IMR-90 (cell line): ENCODE results near the gene SSR3. TPM values are rescaled to one million over a fixed set of nuclear protein-coding genes. Genes with fewer than 3 reads are reported as not detected.

Experiments
- ATAC-seq: fragments of 200-7000 bp; cut with Tn5 transposase; 2 replicates; pipeline ENCODE4 v1.9.1; 2020; ENCODE audit warnings: low read depth, mild to moderate bottlenecking, moderate library complexity
- BruUV-seq: library from RNA; stranded (reverse); fragments of 400-500 nt; replicated peaks from 2 replicates; lab custom pipeline; 2021; lab: Mats Ljungman, UMichigan
- CTCF ChIA-PET: fragments of 300-600 bp; formaldehyde crosslinking; extraction: SDS; loops from one replicate; lab custom pipeline; 2021; ENCODE audit warnings: antibody characterized with exemption; lab: Yijun Ruan, JAX
- POLR2A ChIA-PET: fragments of 300-600 bp; sonication (Branson Sonifier 250); formaldehyde crosslinking; loops from one replicate; lab custom pipeline; 2022; ENCODE audit warnings: antibody characterized with exemption; ENCODE audit not compliant: unreplicated experiment; lab: Charles Lee
- DNase-seq: peaks from one replicate; pipeline ENCODE4 v3.0.0; 2013
- H2AFZ ChIP-seq: replicated peaks from 2 replicates; pipeline ENCODE3; 2013; ENCODE audit warnings: low read length, mild to moderate bottlenecking; ENCODE audit not compliant: poor library complexity
- H2AK5ac ChIP-seq: 2 replicates; pipeline ENCODE4 v1.6.1; 2013; ENCODE audit warnings: low read depth, low read length, inconsistent platforms
- H2AK9ac ChIP-seq: replicated peaks from 2 replicates; pipeline ENCODE3; 2013; ENCODE audit warnings: mild to moderate bottlenecking, low read depth, low read length, moderate library complexity; ENCODE audit not compliant: poor library complexity
- H2BK120ac ChIP-seq: 2 replicates; pipeline ENCODE4 v1.6.1; 2013; ENCODE audit warnings: low read depth, low read length, inconsistent platforms
- H2BK15ac ChIP-seq: 3 replicates; pipeline ENCODE4 v1.6.1; 2013; ENCODE audit warnings: low read depth, low read length, inconsistent platforms
- H2BK20ac ChIP-seq: 2 replicates; pipeline ENCODE4 v1.6.1; 2013; ENCODE audit warnings: low read depth, mild to moderate bottlenecking, inconsistent platforms, low read length, moderate library complexity
- H2BK5ac ChIP-seq: 2 replicates; pipeline ENCODE4 v1.6.1; 2013; ENCODE audit warnings: mild to moderate bottlenecking, low read depth, low read length, inconsistent platforms; ENCODE audit not compliant: poor library complexity, severe bottlenecking
- H3K14ac ChIP-seq: replicated peaks from 2 replicates; pipeline ENCODE4 v1.6.1; 2013; ENCODE audit warnings: low read depth, low read length, inconsistent platforms
- H3K18ac ChIP-seq: 2 replicates; pipeline ENCODE4 v1.6.1; 2013; ENCODE audit warnings: low read depth, low read length, control low read depth
- H3K23ac ChIP-seq: 2 replicates; pipeline ENCODE4 v1.6.1; 2013; ENCODE audit warnings: low read depth, low read length, inconsistent platforms
- H3K27ac ChIP-seq: 2 replicates; pipeline ENCODE4 v1.5.1; 2013; ENCODE audit warnings: mild to moderate bottlenecking, control low read depth, low read length; ENCODE audit not compliant: insufficient read depth
- H3K27me3 ChIP-seq: 2 replicates; pipeline ENCODE4 v1.6.1; 2013; ENCODE audit warnings: low read length; ENCODE audit not compliant: control insufficient read depth, insufficient read depth
- H3K36me3 ChIP-seq: 2 replicates; pipeline ENCODE4 v1.6.1; 2013; ENCODE audit warnings: low read length, mixed read lengths; ENCODE audit not compliant: control insufficient read depth, insufficient read depth
- H3K4ac ChIP-seq: 2 replicates; pipeline ENCODE4 v1.6.1; 2013; ENCODE audit warnings: low read depth, low read length, inconsistent platforms
- H3K4me1 ChIP-seq: 2 replicates; pipeline ENCODE4 v1.6.1; 2013; ENCODE audit warnings: low read length, mixed read lengths; ENCODE audit not compliant: control insufficient read depth, insufficient read depth
- H3K4me2 ChIP-seq: 2 replicates; pipeline ENCODE4 v1.6.1; 2013; ENCODE audit warnings: low read depth, mild to moderate bottlenecking, control low read depth, low read length, moderate library complexity
- H3K4me3 ChIP-seq: 2 replicates; pipeline ENCODE4 v1.5.1; 2013; ENCODE audit warnings: low read depth, mild to moderate bottlenecking, control low read depth, low read length, moderate library complexity; ENCODE audit not compliant: insufficient read depth
- H3K56ac ChIP-seq: 2 replicates; pipeline ENCODE4 v1.6.1; 2013; ENCODE audit warnings: low read length, inconsistent platforms; ENCODE audit not compliant: insufficient read depth; ENCODE audit errors: extremely low read depth
- H3K79me1 ChIP-seq, 2 experiments: 2 replicates each; pipeline ENCODE4 v1.6.1; 2013; ENCODE audit warnings: low read length in 2 of 2, inconsistent platforms in 1 of 2, low read depth in 1 of 2
- H3K9ac ChIP-seq: 2 replicates; pipeline ENCODE4 v1.6.1; 2013; ENCODE audit warnings: low read depth, low read length, control low read depth
- H3K9me1 ChIP-seq: 2 replicates; pipeline ENCODE4 v1.6.1; 2013; ENCODE audit warnings: low read length, inconsistent platforms; ENCODE audit not compliant: insufficient read depth
- H3K9me3 ChIP-seq: 2 replicates; pipeline ENCODE4 v1.6.1; 2013; ENCODE audit warnings: low read length; ENCODE audit not compliant: control insufficient read depth, insufficient read depth
- H4K20me1 ChIP-seq: 2 replicates; pipeline ENCODE4 v1.6.1; 2013; ENCODE audit warnings: low read length, inconsistent platforms; ENCODE audit not compliant: insufficient read depth
- H4K5ac ChIP-seq: 2 replicates; pipeline ENCODE4 v1.6.1; 2013; ENCODE audit warnings: mild to moderate bottlenecking, low read depth, low read length, control low read depth
- H4K8ac ChIP-seq, 2 experiments: 2 replicates each; pipeline ENCODE4 v1.6.1; 2013; ENCODE audit warnings: low read depth in 2 of 2, low read length in 2 of 2, control low read depth in 1 of 2, inconsistent platforms in 1 of 2
- H4K91ac ChIP-seq: 2 replicates; pipeline ENCODE4 v1.6.1; 2013; ENCODE audit warnings: low read depth, low read length, inconsistent platforms; ENCODE audit not compliant: insufficient read depth
- CHD1 ChIP-seq: IDR thresholded peaks from 2 replicates; pipeline ENCODE4 v1.6.1; 2012; ENCODE audit warnings: low read depth, low read length, improper control_type of control experiment
- FOS ChIP-seq: fragments of 150-350 bp; IDR thresholded peaks from 2 replicates; pipeline ENCODE4 v1.6.1; 2016; ENCODE audit warnings: low read depth, low read length
- MAFK ChIP-seq: IDR thresholded peaks from 2 replicates; pipeline ENCODE4 v1.6.1; 2012; ENCODE audit warnings: low read depth, low read length, improper control_type of control experiment
- MAZ ChIP-seq: IDR thresholded peaks from 2 replicates; pipeline ENCODE4 v1.6.1; 2012; ENCODE audit warnings: low read depth, mild to moderate bottlenecking, low read length, improper control_type of control experiment, moderate library complexity, borderline replicate concordance
- MXI1 ChIP-seq: IDR thresholded peaks from 2 replicates; pipeline ENCODE4 v1.6.1; 2012; ENCODE audit warnings: low read depth, mild to moderate bottlenecking, low read length, moderate library complexity, borderline replicate concordance
- NFE2L2 ChIP-seq: fragments of 150-350 bp; IDR thresholded peaks from 2 replicates; pipeline ENCODE4 v1.6.1; 2016; ENCODE audit warnings: low read depth, mild to moderate bottlenecking, low read length
- POLR2A ChIP-seq: IDR thresholded peaks from 2 replicates; pipeline ENCODE4 v1.6.1; 2012; ENCODE audit warnings: mild to moderate bottlenecking, low read depth, low read length
- RAD21 ChIP-seq: IDR thresholded peaks from 2 replicates; pipeline ENCODE4 v1.6.1; 2012; ENCODE audit warnings: low read length, improper control_type of control experiment
- RFX5 ChIP-seq: IDR thresholded peaks from 2 replicates; pipeline ENCODE4 v1.8.0; 2012; ENCODE audit warnings: low read depth, mild to moderate bottlenecking, low read length, moderate library complexity
- dilution Hi-C: fragments of 300-500 bp; cut with HindIII; formaldehyde crosslinking; loops from one replicate; pipeline ENCODE4 v1.14.3; 2018; ENCODE audit warnings: low sequenced_read_pairs; ENCODE audit not compliant: unreplicated experiment
- in situ Hi-C: fragments of 300-500 bp; cut with MboI; formaldehyde crosslinking; loops from 3 replicates; pipeline ENCODE4 v1.14.3; 2019; ENCODE audit warnings: low sequenced_read_pairs, inconsistent platforms, mixed read lengths
- intact Hi-C: fragments of 100-400 bp; cut with micrococcal nuclease; formaldehyde crosslinking; loops from 2 replicates; pipeline ENCODE4 v1.10.0; 2022
- polyA plus RNA-seq, 3 experiments: library from polyadenylated mRNA; depleted of rRNA; stranded (reverse); fragments of >200 nt; gene quantifications; 2 replicates each; pipeline ENCODE4 v1.2.3, GENCODE V29; 2012; ENCODE audit warnings: low replicate concordance in 1 of 3
- total RNA-seq: library from RNA; depleted of rRNA; stranded (reverse); fragments of >200 nt; gene quantifications from 2 replicates; pipeline ENCODE4 v1.2.3, GENCODE V29; 2012
- TF ChIP-seq, protein P1 (sequence below): fragments of 150-350 bp; IDR thresholded peaks from 2 replicates; pipeline ENCODE4 v1.6.1; 2017; ENCODE audit warnings: mild to moderate bottlenecking, antibody characterized with exemption, low read length, low read depth
- TF ChIP-seq, protein P2 (sequence below): conservative IDR thresholded peaks from 2 replicates; pipeline ENCODE4 v1.5.1; 2012; ENCODE audit warnings: mild to moderate bottlenecking, low read depth, low read length, improper control_type of control experiment

The SSR3 gene
- total and polyA plus RNA-seq, 2 of the 4 experiments (the other 2 are of a cell fraction), result 246 to 608 TPM

DNA sequence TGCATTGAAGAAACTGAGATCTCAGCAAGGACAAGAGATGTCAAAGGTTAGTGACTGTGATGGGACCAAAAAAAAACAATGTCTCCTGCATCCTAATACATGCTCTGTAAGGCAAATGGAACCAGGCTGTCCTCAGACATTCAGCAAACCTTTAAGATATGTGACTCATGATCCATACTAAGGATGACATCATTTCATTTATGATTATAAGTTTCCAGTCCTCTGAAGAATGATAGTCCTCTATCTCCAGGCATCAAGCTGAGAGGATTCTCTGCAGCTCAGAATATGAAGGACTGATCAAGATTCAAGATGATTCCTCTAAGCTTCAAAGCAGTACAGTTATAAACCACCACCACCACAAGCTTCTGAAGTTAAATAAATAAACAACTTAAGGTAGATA lies 47.6 kb downstream of the SSR3 start:
- H2AK9ac ChIP-seq, result no peak overlapping the region
- 0 out of 2 replicates have a peak, but pooled peaks cover 2% of the 10 kb centered on the region for H3K4me1 ChIP-seq
- no peak overlapping the region for H4K91ac ChIP-seq
- no peaks in the 10 kb centered on the region for H3K36me3 ChIP-seq
- no peak overlapping the region for H3K4me2 ChIP-seq
- no peak overlapping the region for H3K18ac ChIP-seq
- H3K9me1 ChIP-seq, result no peaks in the 10 kb centered on the region
- DNase-seq, result peak; percentile 31
- H3K4ac ChIP-seq, result no peak overlapping the region
- intact Hi-C loops (no loop called here), dilution Hi-C loops (loop anchor here (25.0 kb wide), 1 partner anchor 345 kb away; no protein-coding TSS in a partner anchor), in situ Hi-C loops (loop anchor here (5.0 kb wide), 1 partner anchor 355 kb away; no protein-coding TSS in a partner anchor)
- H2AFZ ChIP-seq, result no peak overlapping the region
- no peak overlapping the region for H3K56ac ChIP-seq
- TF ChIP-seq RAD21, result no peak
- no peak for TF ChIP-seq POLR2A
- TF ChIP-seq, protein P1, sequence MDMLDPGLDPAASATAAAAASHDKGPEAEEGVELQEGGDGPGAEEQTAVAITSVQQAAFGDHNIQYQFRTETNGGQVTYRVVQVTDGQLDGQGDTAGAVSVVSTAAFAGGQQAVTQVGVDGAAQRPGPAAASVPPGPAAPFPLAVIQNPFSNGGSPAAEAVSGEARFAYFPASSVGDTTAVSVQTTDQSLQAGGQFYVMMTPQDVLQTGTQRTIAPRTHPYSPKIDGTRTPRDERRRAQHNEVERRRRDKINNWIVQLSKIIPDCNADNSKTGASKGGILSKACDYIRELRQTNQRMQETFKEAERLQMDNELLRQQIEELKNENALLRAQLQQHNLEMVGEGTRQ, result no peak
- no peak for TF ChIP-seq MXI1
- TF ChIP-seq FOS, result no peak
- no peak for TF ChIP-seq RFX5
- no peak for TF ChIP-seq MAFK
- TF ChIP-seq, protein P2, sequence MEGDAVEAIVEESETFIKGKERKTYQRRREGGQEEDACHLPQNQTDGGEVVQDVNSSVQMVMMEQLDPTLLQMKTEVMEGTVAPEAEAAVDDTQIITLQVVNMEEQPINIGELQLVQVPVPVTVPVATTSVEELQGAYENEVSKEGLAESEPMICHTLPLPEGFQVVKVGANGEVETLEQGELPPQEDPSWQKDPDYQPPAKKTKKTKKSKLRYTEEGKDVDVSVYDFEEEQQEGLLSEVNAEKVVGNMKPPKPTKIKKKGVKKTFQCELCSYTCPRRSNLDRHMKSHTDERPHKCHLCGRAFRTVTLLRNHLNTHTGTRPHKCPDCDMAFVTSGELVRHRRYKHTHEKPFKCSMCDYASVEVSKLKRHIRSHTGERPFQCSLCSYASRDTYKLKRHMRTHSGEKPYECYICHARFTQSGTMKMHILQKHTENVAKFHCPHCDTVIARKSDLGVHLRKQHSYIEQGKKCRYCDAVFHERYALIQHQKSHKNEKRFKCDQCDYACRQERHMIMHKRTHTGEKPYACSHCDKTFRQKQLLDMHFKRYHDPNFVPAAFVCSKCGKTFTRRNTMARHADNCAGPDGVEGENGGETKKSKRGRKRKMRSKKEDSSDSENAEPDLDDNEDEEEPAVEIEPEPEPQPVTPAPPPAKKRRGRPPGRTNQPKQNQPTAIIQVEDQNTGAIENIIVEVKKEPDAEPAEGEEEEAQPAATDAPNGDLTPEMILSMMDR, result no peak
- TF ChIP-seq NFE2L2, result no peak
- TF ChIP-seq MAZ, result no peak
- TF ChIP-seq CHD1, result no peak
- H3K9me3 ChIP-seq, result no peaks in the 10 kb centered on the region
- CTCF ChIA-PET, result interaction anchor here (0.6 to 3.6 kb wide), 5 partner anchors 35 to 355 kb away, joined by 3 to 21 read pairs (median 7); no protein-coding TSS in a partner anchor
- no peak overlapping the region for H3K27ac ChIP-seq
- H2BK15ac ChIP-seq, result no peak overlapping the region
- no peak overlapping the region for H2BK120ac ChIP-seq
- H3K79me1 ChIP-seq, result no peaks in the 10 kb centered on the region
- H3K9ac ChIP-seq, result no peak overlapping the region
- H2BK5ac ChIP-seq, result no peak overlapping the region
- H3K23ac ChIP-seq, result no peak overlapping the region
- ATAC-seq, result no peak
- H2AK5ac ChIP-seq, result no peak overlapping the region
- peaks cover 12% of the 10 kb centered on the region for H3K27me3 ChIP-seq
- H4K5ac ChIP-seq, result no peak overlapping the region
- H2BK20ac ChIP-seq, result no peak overlapping the region
- no peak overlapping the region for H4K8ac ChIP-seq
- POLR2A ChIA-PET, result interaction anchor here (0.5 kb wide), 1 partner anchor 9 kb away, joined by 3 read pairs; no protein-coding TSS in a partner anchor
- no peak overlapping the region for H3K4me3 ChIP-seq
- no peak overlapping the region for H3K14ac ChIP-seq
- BruUV-seq, result no TSS peak
- H4K20me1 ChIP-seq, result no peaks in the 10 kb centered on the region
